Kidney epithelial cell (primary cell): ENCODE measurements around the gene ZDHHC4. TPM values are rescaled to one million over a fixed set of nuclear protein-coding genes. Genes with fewer than 3 reads are reported as not detected.

Source experiments
- DNase-seq: peaks from one replicate; pipeline ENCODE4 v3.0.0-alpha.2; 2010; ENCODE audit warnings: low read depth
- H3K27me3 ChIP-seq: 2 replicates; pipeline ENCODE4 v1.6.0; 2011; ENCODE audit warnings: low read length; ENCODE audit not compliant: control insufficient read depth, insufficient read depth
- H3K36me3 ChIP-seq: 2 replicates; pipeline ENCODE4 v1.5.1; 2011; ENCODE audit warnings: low read length; ENCODE audit not compliant: control insufficient read depth, insufficient read depth
- H3K4me3 ChIP-seq: 2 replicates; pipeline ENCODE4 v1.5.1; 2011; ENCODE audit warnings: low read depth, mild to moderate bottlenecking, control low read depth, low read length
- CTCF ChIP-seq: IDR thresholded peaks from 2 replicates; pipeline ENCODE4 v1.5.1; 2011; ENCODE audit warnings: mild to moderate bottlenecking, moderate library complexity, low read length, control low read depth, inconsistent platforms; ENCODE audit not compliant: insufficient read depth, poor library complexity, severe bottlenecking
- total RNA-seq: library from RNA; depleted of rRNA; stranded (reverse); fragments of >200 nt; gene quantifications from 2 replicates; pipeline ENCODE4 v1.2.3, GENCODE V29; 2015

Gene ZDHHC4
- total RNA-seq, 1 donor from 2014 or later, result 53.5 TPM

- DNase-seq, result no peak
- H3K36me3 ChIP-seq, result no peaks in the 10 kb centered on the region
- no peaks in the 10 kb centered on the region for H3K27me3 ChIP-seq
- no peak overlapping the region for H3K4me3 ChIP-seq
- TF ChIP-seq CTCF, result no peak
These were observed 21.1 kb upstream of the ZDHHC4 start for GRCh38 chr7:6556196-6556595.

- peak; percentile 56 for TF ChIP-seq CTCF
- Histone ChIP-seq H3K4me3 (no peak overlapping the region), H3K27me3 (no peaks in the 10 kb centered on the region), H3K36me3 (no peaks in the 10 kb centered on the region)
- DNase-seq, result no peak
These were observed 18.4 kb upstream of the ZDHHC4 start for GRCh38 chr7:6558837-6559236.

GRCh38 chr7:6559896-6560295, 17.4 kb upstream of the ZDHHC4 start:
- Histone ChIP-seq H3K36me3 (no peaks in the 10 kb centered on the region), H3K4me3 (no peak overlapping the region), H3K27me3 (no peaks in the 10 kb centered on the region)
- no peak for TF ChIP-seq CTCF
- DNase-seq, result no peak

- DNase-seq, result no peak
These were observed 15.1 kb upstream of the ZDHHC4 start for GRCh38 chr7:6562106-6562505.

GRCh38 chr7:6563936-6564770, 13.1 kb upstream of the ZDHHC4 start:
- no peaks in the 10 kb centered on the region for H3K27me3 ChIP-seq
- TF ChIP-seq CTCF, result no peak
- no peak for DNase-seq
- H3K4me3 ChIP-seq, result no peak overlapping the region
- H3K36me3 ChIP-seq, result no peaks in the 10 kb centered on the region

More at GRCh38 chr7:6562106-6562505, 15.1 kb upstream of the ZDHHC4 start:
- Histone ChIP-seq H3K36me3 (no peaks in the 10 kb centered on the region), H3K27me3 (no peaks in the 10 kb centered on the region), H3K4me3 (no peak overlapping the region)
- no peak for TF ChIP-seq CTCF

GRCh38 chr7:6565655-6566054, 11.6 kb upstream of the ZDHHC4 start:
- no peak for DNase-seq
- Histone ChIP-seq H3K4me3 (no peak overlapping the region), H3K36me3 (no peaks in the 10 kb centered on the region), H3K27me3 (no peaks in the 10 kb centered on the region)
- no peak for TF ChIP-seq CTCF
